Lower leg skin (tissue), 4 donors: ENCODE measurements around the gene TFDP2. TPM values are rescaled to one million over a fixed set of nuclear protein-coding genes. Genes with fewer than 3 reads are reported as not detected.

Experiments
- DNase-seq, 2 donors: peaks; one replicate each; pipeline ENCODE4 v3.0.0-alpha.2; 2019; ENCODE audit warnings: low spot score in 2 of 2
- H3K4me3 ChIP-seq: fragments of 200-600 bp; sonication (generic); 2 replicates; pipeline ENCODE4 v1.5.1; 2017; ENCODE audit warnings: mild to moderate bottlenecking, low read depth; ENCODE audit not compliant: poor library complexity, severe bottlenecking
- POLR2A ChIP-seq, 2 donors: fragments of 450-650 bp; IDR thresholded peaks; one replicate each; pipeline ENCODE4 v1.6.1; 2016 to 2017; ENCODE audit warnings: antibody characterized with exemption in 2 of 2, mild to moderate bottlenecking in 1 of 2, moderate library complexity in 1 of 2
- WGBS, 2 donors: methylation state at CpG; one replicate each; pipeline ENCODE4 v1.1.5; 2018; 5-methylcytosine and 5-hydroxymethylcytosine counted together
- intact Hi-C: fragments of 100-400 bp; cut with DNase I; formaldehyde crosslinking; loops from one replicate; pipeline ENCODE4 v1.15.0; 2023; ENCODE audit warnings: low total_unique reads
- total RNA-seq, 4 donors: library from RNA; depleted of rRNA; stranded (reverse); fragments of >200 nt; gene quantifications; one replicate each; pipeline ENCODE4 v1.1.0, GENCODE V29; 2016
- TF ChIP-seq, protein P1 (sequence below), 3 donors: fragments of 450-650 bp; IDR thresholded peaks; one replicate each; pipeline ENCODE4 v1.5.1; 2016; ENCODE audit warnings: antibody characterized with exemption in 3 of 3, mild to moderate bottlenecking in 3 of 3, moderate library complexity in 2 of 3

TFDP2 gene
- total RNA-seq, 4 donors from 2014 or later, result 38.6 to 84.7 (median 61.5) TPM

GRCh38 chr3:141942006-141942405 is 207.3 kb downstream of the TFDP2 start:
- TF ChIP-seq POLR2A (IDR thresholded peaks at IDR 0.05), result no peak
- TF ChIP-seq, protein P1, sequence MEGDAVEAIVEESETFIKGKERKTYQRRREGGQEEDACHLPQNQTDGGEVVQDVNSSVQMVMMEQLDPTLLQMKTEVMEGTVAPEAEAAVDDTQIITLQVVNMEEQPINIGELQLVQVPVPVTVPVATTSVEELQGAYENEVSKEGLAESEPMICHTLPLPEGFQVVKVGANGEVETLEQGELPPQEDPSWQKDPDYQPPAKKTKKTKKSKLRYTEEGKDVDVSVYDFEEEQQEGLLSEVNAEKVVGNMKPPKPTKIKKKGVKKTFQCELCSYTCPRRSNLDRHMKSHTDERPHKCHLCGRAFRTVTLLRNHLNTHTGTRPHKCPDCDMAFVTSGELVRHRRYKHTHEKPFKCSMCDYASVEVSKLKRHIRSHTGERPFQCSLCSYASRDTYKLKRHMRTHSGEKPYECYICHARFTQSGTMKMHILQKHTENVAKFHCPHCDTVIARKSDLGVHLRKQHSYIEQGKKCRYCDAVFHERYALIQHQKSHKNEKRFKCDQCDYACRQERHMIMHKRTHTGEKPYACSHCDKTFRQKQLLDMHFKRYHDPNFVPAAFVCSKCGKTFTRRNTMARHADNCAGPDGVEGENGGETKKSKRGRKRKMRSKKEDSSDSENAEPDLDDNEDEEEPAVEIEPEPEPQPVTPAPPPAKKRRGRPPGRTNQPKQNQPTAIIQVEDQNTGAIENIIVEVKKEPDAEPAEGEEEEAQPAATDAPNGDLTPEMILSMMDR (IDR thresholded peaks at IDR 0.05), result no peak
- 88 to 89% methylated on average over 8 of the region's 8 CpGs for WGBS, 2 donors
- intact Hi-C loops, result no loop called here
- no peak overlapping the region for H3K4me3 ChIP-seq
- DNase-seq, result peak in 1 of 2 donors; percentile 45

- no peak overlapping the region for H3K4me3 ChIP-seq
- intact Hi-C loops, result no loop called here
- TF ChIP-seq, protein P1 (IDR thresholded peaks at IDR 0.05), result no peak
- no peak for TF ChIP-seq POLR2A (IDR thresholded peaks at IDR 0.05)
- WGBS, 2 donors, result 41 to 44% methylated on average over 8 of the region's 8 CpGs
- peak in 1 of 2 donors; percentile 56 for DNase-seq
Observed at GRCh38 chr3:141941093-141941492, 208.3 kb downstream of the TFDP2 start.

GRCh38 chr3:141940194-141940776 is 209.1 kb downstream of the TFDP2 start:
- WGBS, 2 donors, result 16 to 36% methylated on average over 12 of the region's 12 CpGs
- peak; percentile 82 to 95 for DNase-seq
- intact Hi-C loops, result no loop called here
- no peak overlapping the region for H3K4me3 ChIP-seq
- no peak for TF ChIP-seq POLR2A (IDR thresholded peaks at IDR 0.05)
- TF ChIP-seq, protein P1 (IDR thresholded peaks at IDR 0.05), result no peak

- DNase-seq, result peak in 1 of 2 donors; percentile 54
- 61 to 63% methylated on average over 4 of the region's 4 CpGs for WGBS, 2 donors
- no peak overlapping the region for H3K4me3 ChIP-seq
- intact Hi-C loops, result no loop called here
- TF ChIP-seq, protein P1 (IDR thresholded peaks at IDR 0.05), result no peak
- no peak for TF ChIP-seq POLR2A (IDR thresholded peaks at IDR 0.05)
Observed at GRCh38 chr3:141939759-141940158, 209.6 kb downstream of the TFDP2 start.

DNA sequence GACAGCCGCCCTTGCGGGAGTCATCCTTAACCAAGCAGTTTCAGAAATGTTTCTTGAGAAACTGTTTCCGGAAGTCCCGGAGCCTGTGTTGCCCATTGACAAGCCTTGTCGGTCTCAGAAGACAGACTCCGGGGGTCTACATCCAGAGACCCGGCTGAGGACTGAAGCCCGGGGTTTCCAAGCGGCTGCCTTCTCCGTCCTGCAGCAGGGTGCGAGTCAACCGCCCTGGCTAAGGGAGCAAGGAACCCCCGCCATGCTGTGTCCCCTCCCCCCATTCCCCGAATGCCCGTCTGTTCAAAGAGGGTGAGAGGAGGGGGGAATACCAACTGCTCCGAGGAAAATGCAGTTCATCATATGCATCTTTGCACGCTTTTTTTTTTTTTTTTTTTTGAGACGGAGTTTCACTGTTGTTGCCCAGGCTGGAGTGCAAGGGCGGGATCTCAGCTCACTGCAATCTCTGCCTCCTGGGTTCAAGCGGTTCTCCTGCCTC is 211.3 kb downstream of the TFDP2 start:
- peak in 1 of 2 donors; percentile 70 for DNase-seq
- WGBS, 2 donors, result 52 to 68% methylated on average over 20 of the region's 20 CpGs
- intact Hi-C loops, result no loop called here
- no peak overlapping the region for H3K4me3 ChIP-seq
- TF ChIP-seq, protein P1 (IDR thresholded peaks at IDR 0.05), result no peak
- TF ChIP-seq POLR2A (IDR thresholded peaks at IDR 0.05), result no peak

DNA sequence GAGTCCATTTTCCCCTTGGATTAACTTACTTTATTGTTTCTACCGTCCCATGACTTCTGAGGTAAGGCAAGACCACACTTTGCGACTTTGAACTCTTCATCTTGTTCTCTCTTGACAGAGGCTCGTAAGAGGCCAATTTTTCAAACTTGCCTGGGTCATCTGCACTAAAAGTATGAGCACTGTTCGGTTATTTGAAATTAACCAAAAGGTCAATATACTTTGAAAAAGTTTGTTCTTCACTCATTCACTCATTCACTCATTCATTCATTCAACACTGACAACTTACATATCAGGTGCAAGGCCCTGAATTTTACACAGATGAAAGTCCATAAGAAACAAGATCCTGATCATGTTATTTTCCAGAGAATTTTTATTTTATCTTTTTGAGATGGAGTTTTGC is 215.0 kb downstream of the TFDP2 start:
- TF ChIP-seq POLR2A (IDR thresholded peaks at IDR 0.05), result no peak
- TF ChIP-seq, protein P1 (IDR thresholded peaks at IDR 0.05), result no peak
- H3K4me3 ChIP-seq, result no peak overlapping the region
- no peak for DNase-seq
- WGBS, 2 donors, result 72 to 73% methylated on average over 4 of the region's 4 CpGs
- intact Hi-C loops, result no loop called here
